PFSK-1 (cell line): ENCODE measurements around the gene LACTBL1.

Source experiments
- FOXP2 ChIP-seq: optimal IDR thresholded peaks from 2 replicates; pipeline ENCODE3; 2011; ENCODE audit warnings: borderline replicate concordance, control low read depth, inconsistent platforms; ENCODE audit not compliant: insufficient read depth; ENCODE audit errors: extremely low read length, extremely low read depth
- POLR2AphosphoS5 ChIP-seq: IDR thresholded peaks from 2 replicates; pipeline ENCODE4 v1.6.1; 2012; ENCODE audit warnings: low read depth, mild to moderate bottlenecking, control low read depth, low read length, moderate library complexity
- SIN3A ChIP-seq: IDR thresholded peaks from 2 replicates; pipeline ENCODE4 v1.6.1; 2012; ENCODE audit warnings: mild to moderate bottlenecking, low read length, moderate library complexity, borderline replicate concordance; ENCODE audit not compliant: insufficient read depth
- TAF1 ChIP-seq: IDR thresholded peaks from 2 replicates; pipeline ENCODE4 v1.6.1; 2012; ENCODE audit warnings: low read length, control low read depth, borderline replicate concordance; ENCODE audit not compliant: insufficient read depth
- TF ChIP-seq, protein P1 (sequence below), 2 experiments: IDR thresholded peaks; 2 replicates each; pipeline versions ENCODE4 v1.6.1 to v1.8.0; 2011 to 2012; ENCODE audit warnings: low read depth in 2 of 2, low read length in 2 of 2, control low read depth in 1 of 2, inconsistent platforms in 1 of 2, mild to moderate bottlenecking in 1 of 2, moderate library complexity in 1 of 2; ENCODE audit not compliant: insufficient read depth in 1 of 2

LACTBL1 gene

DNA sequence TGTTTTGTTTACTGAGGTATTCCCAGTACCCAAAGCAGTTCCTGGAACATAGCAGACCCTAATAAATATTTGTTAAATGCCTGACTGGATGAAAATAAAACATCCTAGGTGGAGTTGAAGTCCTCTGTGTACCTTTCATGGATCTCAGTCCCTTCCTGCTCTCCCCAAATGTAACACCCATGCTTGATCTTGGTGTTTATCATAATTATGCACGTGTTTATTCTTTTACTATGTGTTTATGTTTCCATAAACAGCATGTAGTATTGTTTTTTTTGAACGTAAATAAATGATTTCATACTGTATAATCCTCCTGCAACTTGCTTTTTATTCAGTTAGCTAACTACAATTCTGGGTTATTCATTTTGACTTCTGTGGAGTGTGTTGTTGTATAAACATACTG is 4.8 kb downstream of the LACTBL1 start:
- TF ChIP-seq, protein P1, sequence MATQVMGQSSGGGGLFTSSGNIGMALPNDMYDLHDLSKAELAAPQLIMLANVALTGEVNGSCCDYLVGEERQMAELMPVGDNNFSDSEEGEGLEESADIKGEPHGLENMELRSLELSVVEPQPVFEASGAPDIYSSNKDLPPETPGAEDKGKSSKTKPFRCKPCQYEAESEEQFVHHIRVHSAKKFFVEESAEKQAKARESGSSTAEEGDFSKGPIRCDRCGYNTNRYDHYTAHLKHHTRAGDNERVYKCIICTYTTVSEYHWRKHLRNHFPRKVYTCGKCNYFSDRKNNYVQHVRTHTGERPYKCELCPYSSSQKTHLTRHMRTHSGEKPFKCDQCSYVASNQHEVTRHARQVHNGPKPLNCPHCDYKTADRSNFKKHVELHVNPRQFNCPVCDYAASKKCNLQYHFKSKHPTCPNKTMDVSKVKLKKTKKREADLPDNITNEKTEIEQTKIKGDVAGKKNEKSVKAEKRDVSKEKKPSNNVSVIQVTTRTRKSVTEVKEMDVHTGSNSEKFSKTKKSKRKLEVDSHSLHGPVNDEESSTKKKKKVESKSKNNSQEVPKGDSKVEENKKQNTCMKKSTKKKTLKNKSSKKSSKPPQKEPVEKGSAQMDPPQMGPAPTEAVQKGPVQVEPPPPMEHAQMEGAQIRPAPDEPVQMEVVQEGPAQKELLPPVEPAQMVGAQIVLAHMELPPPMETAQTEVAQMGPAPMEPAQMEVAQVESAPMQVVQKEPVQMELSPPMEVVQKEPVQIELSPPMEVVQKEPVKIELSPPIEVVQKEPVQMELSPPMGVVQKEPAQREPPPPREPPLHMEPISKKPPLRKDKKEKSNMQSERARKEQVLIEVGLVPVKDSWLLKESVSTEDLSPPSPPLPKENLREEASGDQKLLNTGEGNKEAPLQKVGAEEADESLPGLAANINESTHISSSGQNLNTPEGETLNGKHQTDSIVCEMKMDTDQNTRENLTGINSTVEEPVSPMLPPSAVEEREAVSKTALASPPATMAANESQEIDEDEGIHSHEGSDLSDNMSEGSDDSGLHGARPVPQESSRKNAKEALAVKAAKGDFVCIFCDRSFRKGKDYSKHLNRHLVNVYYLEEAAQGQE (IDR thresholded peaks at IDR 0.05; ENCODE audit: insufficient read depth in 1 of 2, low read depth in 2 of 2, low read length in 2 of 2) = no peak
- TF ChIP-seq SIN3A = no peak
- TF ChIP-seq TAF1 = no peak
- no peak for TF ChIP-seq FOXP2
- no peak for TF ChIP-seq POLR2AphosphoS5

DNA sequence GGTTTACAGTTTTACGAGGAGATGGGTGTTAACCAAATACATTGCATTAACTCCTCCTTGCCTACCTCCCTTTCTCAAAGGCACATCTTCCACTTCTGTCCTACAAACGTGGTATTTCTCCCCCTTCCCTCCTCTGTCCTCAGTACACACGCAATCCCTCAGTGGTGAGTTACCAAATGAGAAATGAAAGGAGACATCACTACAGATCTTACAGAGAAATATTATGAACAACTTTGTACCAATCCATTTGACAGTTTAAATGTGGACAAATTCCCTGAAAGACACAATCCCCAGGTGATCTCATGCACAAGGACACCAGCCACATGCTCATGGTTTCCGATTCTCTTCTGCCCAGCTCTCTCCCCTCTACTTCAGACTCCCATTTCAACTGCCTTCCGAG is 6.4 kb downstream of the LACTBL1 start:
- TF ChIP-seq POLR2AphosphoS5 (no peak), FOXP2 (no peak), SIN3A (no peak), TAF1 (no peak)
- TF ChIP-seq, protein P1 (IDR thresholded peaks at IDR 0.05; ENCODE audit: insufficient read depth in 1 of 2, low read depth in 2 of 2, low read length in 2 of 2) = no peak

DNA sequence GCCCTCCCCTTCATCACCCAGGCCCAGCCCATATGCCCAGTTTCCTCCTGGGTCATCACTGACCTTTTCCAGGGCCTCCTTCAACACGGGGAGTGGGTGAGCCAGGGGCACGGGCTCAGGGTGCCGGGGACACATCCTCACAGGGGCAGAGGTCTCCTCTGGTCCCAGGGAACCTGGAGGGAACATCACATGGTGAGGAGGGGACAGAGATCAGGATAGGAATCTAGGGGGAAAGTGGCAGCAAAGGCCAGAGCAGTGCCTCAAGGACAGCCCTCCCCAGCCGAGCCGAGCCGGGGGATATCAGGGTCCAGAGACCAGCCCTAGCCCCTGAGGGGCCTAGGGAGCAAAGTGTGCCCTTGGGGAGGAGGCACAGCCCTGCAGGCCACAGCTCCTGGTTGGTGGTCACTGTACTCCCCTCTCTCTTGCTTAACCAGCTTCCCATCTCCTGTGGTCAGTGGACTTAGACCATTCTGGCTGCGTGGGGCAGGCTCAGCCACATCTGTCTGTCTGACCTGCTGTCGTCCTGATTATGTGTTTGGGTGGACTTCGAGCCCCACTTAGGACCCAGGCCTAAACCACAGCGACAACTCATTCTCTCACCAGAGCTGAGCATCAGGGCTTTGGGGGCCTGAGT is 9.5 kb downstream of the LACTBL1 start:
- no peak for TF ChIP-seq POLR2AphosphoS5
- TF ChIP-seq TAF1 = no peak
- no peak for TF ChIP-seq FOXP2
- TF ChIP-seq SIN3A = no peak
- TF ChIP-seq, protein P1 (IDR thresholded peaks at IDR 0.05; ENCODE audit: insufficient read depth in 1 of 2, low read depth in 2 of 2, low read length in 2 of 2) = no peak

DNA sequence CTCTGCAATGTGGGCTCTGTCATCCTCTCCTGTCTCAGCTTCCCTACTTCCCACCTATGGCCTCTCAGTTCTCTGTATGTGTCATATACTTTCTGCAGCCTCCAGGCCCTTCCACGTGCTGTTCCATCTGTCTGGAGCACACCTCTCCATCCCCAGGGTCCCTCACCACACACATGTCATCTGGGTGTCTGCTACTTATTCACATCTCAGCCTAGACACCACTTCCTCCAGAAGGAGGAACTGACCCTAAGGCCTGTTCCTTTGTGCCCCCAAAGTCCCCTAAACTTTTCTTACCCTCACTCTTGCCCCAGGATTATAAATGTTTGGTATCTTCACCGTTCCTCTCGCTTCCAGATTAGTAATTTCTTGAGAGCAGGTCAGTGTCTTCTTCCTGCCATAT is 10.1 kb downstream of the LACTBL1 start:
- TF ChIP-seq POLR2AphosphoS5 (no peak), SIN3A (no peak), TAF1 (no peak), FOXP2 (no peak)
- TF ChIP-seq, protein P1 (IDR thresholded peaks at IDR 0.05; ENCODE audit: insufficient read depth in 1 of 2, low read depth in 2 of 2, low read length in 2 of 2) = no peak
